Neural progenitor cell (in vitro differentiated cells): ENCODE measurements around the gene PAFAH1B1. TPM values are rescaled to one million over a fixed set of nuclear protein-coding genes. Genes with fewer than 3 reads are reported as not detected.

ENCODE experiments used
- DNase-seq: peaks from one replicate; pipeline ENCODE4 v3.0.0-alpha.2; 2016; ENCODE audit warnings: low spot score
- H2AFZ ChIP-seq: fragments of 200-600 bp; sonication (generic); replicated peaks from 2 replicates; pipeline ENCODE4 v1.6.1; 2016; ENCODE audit warnings: antibody characterized with exemption
- H3F3A ChIP-seq: fragments of 200-600 bp; sonication (generic); 2 replicates; pipeline ENCODE4 v1.6.1; 2016; ENCODE audit warnings: antibody characterized with exemption, low read depth
- H3K27ac ChIP-seq: fragments of 200-600 bp; sonication (generic); 2 replicates; pipeline ENCODE4 v1.5.1; 2016; ENCODE audit warnings: mild to moderate bottlenecking
- H3K27me3 ChIP-seq: fragments of 200-600 bp; sonication (generic); 2 replicates; pipeline ENCODE4 v1.6.1; 2016; ENCODE audit warnings: mild to moderate bottlenecking, moderate library complexity
- H3K36me3 ChIP-seq: fragments of 200-600 bp; sonication (generic); 2 replicates; pipeline ENCODE4 v1.5.1; 2016
- H3K4me1 ChIP-seq: fragments of 200-600 bp; sonication (generic); 2 replicates; pipeline ENCODE4 v1.6.1; 2016; ENCODE audit warnings: mixed run types
- H3K4me2 ChIP-seq: fragments of 200-600 bp; sonication (generic); 2 replicates; pipeline ENCODE4 v1.6.1; 2016
- H3K4me3 ChIP-seq: fragments of 200-600 bp; sonication (generic); 2 replicates; pipeline ENCODE4 v1.5.1; 2016
- H3K79me2 ChIP-seq: fragments of 200-600 bp; sonication (generic); 2 replicates; pipeline ENCODE4 v1.6.1; 2016; ENCODE audit warnings: low read depth
- H3K9ac ChIP-seq: fragments of 200-600 bp; sonication (generic); 2 replicates; pipeline ENCODE4 v1.6.1; 2016
- H3K9me3 ChIP-seq: fragments of 200-600 bp; sonication (generic); 2 replicates; pipeline ENCODE4 v1.5.1; 2016; ENCODE audit warnings: low read depth
- H4K20me1 ChIP-seq: fragments of 200-600 bp; sonication (generic); 2 replicates; pipeline ENCODE4 v1.6.1; 2016; ENCODE audit warnings: low read depth
- H3K27ac Mint-ChIP-seq: 3 replicates; pipeline ENCODE4 v1.8.0; 2021; ENCODE audit warnings: mixed read lengths
- H3K27me3 Mint-ChIP-seq: 2 replicates; pipeline ENCODE4 v1.8.0; 2022; ENCODE audit warnings: low read depth, mild to moderate bottlenecking, inconsistent platforms, moderate library complexity, mixed read lengths; ENCODE audit not compliant: insufficient read depth
- H3K36me3 Mint-ChIP-seq: 3 replicates; pipeline ENCODE4 v1.8.0; 2021; ENCODE audit warnings: mixed read lengths
- H3K4me1 Mint-ChIP-seq: 3 replicates; pipeline ENCODE4 v1.8.0; 2021; ENCODE audit warnings: mixed read lengths
- H3K4me3 Mint-ChIP-seq: 3 replicates; pipeline ENCODE4 v1.8.0; 2021; ENCODE audit warnings: mild to moderate bottlenecking, moderate library complexity, mixed read lengths
- H3K9me3 Mint-ChIP-seq: 3 replicates; pipeline ENCODE4 v1.8.0; 2020; ENCODE audit warnings: mixed read lengths
- EZH2 ChIP-seq: fragments of 200-600 bp; sonication (generic); IDR thresholded peaks from 2 replicates; pipeline ENCODE4 v1.6.1; 2017; ENCODE audit warnings: antibody characterized with exemption, mild to moderate bottlenecking, moderate library complexity
- EZH2phosphoT487 ChIP-seq: fragments of 200-600 bp; sonication (generic); IDR thresholded peaks from 2 replicates; pipeline ENCODE4 v1.6.1; 2017; ENCODE audit warnings: antibody characterized with exemption
- total RNA-seq: library from RNA; depleted of rRNA; stranded (reverse); fragments of >200 nt; gene quantifications from 2 replicates; pipeline ENCODE4 v1.2.3, GENCODE V29; 2015; ENCODE audit warnings: low replicate concordance
- TF ChIP-seq, protein P1 (sequence below): fragments of 200-600 bp; sonication (generic); IDR thresholded peaks from 2 replicates; pipeline ENCODE4 v1.5.1; 2017; ENCODE audit warnings: antibody characterized with exemption, mild to moderate bottlenecking

PAFAH1B1 gene
- total RNA-seq, 1 donor from 2014 or later = 209 TPM

DNA sequence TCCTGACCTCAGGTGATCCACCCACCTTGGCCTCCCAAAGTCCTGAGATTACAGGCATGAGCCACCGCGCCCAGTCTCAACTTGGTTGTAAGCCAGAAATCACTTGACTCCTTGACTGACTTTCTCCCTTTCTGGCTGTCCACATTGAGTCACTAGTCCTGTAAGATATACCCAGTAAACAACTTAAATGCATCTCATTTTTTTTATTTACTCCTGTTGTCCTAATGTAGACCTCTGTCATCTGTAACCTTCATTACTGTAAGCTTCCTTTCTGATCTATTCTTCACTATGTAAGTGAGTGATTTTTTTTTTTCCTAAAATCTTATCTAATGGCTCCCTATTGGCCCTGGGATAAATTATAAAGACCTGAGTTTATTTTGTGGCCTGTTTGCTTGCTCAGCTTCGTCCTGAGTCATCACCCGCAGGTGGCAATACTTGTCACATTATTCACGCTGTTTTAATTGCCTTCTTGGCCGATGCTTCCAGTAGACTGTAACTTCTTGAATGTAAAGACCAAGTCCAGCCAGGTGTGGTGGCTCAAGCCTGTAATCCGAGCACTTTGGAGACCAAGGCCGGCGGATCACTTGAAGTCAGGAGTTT, 41.0 kb downstream of the PAFAH1B1 start:
- Histone ChIP-seq H3K36me3 (peaks cover 8% of the 10 kb centered on the region), H3F3A (peaks cover 19% of the 10 kb centered on the region), H3K4me1 (peaks cover 18% of the 10 kb centered on the region), H3K79me2 (peaks cover 100% of the 10 kb centered on the region), H4K20me1 (peaks cover 100% of the 10 kb centered on the region), H3K27ac (no peak overlapping the region), H3K9me3 (no peaks in the 10 kb centered on the region), H3K9ac (no peak overlapping the region), H2AFZ (no peak overlapping the region), H3K4me3 (no peak overlapping the region), H3K4me2 (no peak overlapping the region), H3K27me3 (no peaks in the 10 kb centered on the region)
- Mint-ChIP-seq H3K36me3 (peaks cover 29% of the 10 kb centered on the region), H3K4me1 (peaks cover 18% of the 10 kb centered on the region), H3K9me3 (peaks cover 7% of the 10 kb centered on the region), H3K27ac (no peak overlapping the region), H3K27me3 (peaks cover 5% of the 10 kb centered on the region), H3K4me3 (no peak overlapping the region)
- no peak for DNase-seq
- TF ChIP-seq EZH2 = no peak
- TF ChIP-seq, protein P1, sequence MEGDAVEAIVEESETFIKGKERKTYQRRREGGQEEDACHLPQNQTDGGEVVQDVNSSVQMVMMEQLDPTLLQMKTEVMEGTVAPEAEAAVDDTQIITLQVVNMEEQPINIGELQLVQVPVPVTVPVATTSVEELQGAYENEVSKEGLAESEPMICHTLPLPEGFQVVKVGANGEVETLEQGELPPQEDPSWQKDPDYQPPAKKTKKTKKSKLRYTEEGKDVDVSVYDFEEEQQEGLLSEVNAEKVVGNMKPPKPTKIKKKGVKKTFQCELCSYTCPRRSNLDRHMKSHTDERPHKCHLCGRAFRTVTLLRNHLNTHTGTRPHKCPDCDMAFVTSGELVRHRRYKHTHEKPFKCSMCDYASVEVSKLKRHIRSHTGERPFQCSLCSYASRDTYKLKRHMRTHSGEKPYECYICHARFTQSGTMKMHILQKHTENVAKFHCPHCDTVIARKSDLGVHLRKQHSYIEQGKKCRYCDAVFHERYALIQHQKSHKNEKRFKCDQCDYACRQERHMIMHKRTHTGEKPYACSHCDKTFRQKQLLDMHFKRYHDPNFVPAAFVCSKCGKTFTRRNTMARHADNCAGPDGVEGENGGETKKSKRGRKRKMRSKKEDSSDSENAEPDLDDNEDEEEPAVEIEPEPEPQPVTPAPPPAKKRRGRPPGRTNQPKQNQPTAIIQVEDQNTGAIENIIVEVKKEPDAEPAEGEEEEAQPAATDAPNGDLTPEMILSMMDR = no peak
- TF ChIP-seq EZH2phosphoT487 = no peak

DNA sequence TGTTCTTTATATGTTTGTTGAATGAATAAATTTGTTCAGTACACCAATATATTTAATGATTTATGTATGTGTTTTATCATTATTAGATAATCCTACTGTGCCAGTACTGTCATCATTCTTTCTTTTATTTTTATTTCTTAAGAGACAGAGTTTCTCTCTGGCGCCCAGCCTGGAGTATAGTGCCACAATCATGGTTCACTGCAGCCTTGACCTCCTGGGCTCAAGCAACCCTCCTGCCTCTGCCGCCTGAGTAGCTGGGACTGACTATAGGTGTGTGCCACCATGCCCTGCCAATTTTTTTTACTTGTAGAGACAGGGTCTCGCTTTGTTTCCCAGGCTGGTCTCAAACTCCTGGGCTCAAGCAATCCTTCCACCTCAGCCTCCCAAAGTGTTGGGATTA, 41.8 kb downstream of the PAFAH1B1 start:
- DNase-seq = no peak
- Histone ChIP-seq H3K4me2 (no peak overlapping the region), H3K27me3 (no peaks in the 10 kb centered on the region), H3K36me3 (peaks cover 14% of the 10 kb centered on the region), H2AFZ (no peak overlapping the region), H3K9ac (no peak overlapping the region), H3K27ac (no peak overlapping the region), H3F3A (peaks cover 11% of the 10 kb centered on the region), H3K4me3 (no peak overlapping the region), H3K79me2 (peaks cover 100% of the 10 kb centered on the region), H3K9me3 (no peaks in the 10 kb centered on the region), H4K20me1 (peaks cover 97% of the 10 kb centered on the region), H3K4me1 (peaks cover 10% of the 10 kb centered on the region)
- H3K36me3 Mint-ChIP-seq = peaks cover 31% of the 10 kb centered on the region
- H3K27me3 Mint-ChIP-seq = peaks cover 5% of the 10 kb centered on the region
- no peak for TF ChIP-seq EZH2
- peaks cover 18% of the 10 kb centered on the region for H3K4me1 Mint-ChIP-seq
- peaks cover 3% of the 10 kb centered on the region for H3K9me3 Mint-ChIP-seq
- no peak overlapping the region for H3K4me3 Mint-ChIP-seq
- H3K27ac Mint-ChIP-seq = no peak overlapping the region

DNA sequence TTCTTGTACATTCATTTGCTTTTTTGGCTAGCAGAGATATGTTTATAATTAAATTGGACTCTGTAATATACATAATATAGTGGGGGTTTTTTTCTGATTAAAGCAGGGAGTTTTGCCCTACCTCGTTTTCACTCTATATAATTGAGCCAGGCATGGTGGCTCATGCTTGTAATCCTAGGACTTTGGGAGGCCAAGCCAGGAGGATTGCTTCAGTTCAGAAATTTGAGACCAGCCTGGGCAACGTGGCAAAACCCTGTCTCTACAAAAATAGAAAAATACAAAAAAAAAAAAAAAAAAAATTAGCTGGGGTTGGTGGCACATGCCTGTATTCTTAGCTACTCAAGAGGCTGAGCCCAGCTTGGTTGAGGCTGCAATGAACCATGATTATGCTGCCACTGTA, 42.2 kb downstream of the PAFAH1B1 start:
- H3K4me1 Mint-ChIP-seq = peaks cover 18% of the 10 kb centered on the region
- Histone ChIP-seq H3K4me3 (no peak overlapping the region), H2AFZ (no peak overlapping the region), H3K79me2 (peaks cover 100% of the 10 kb centered on the region), H3K27ac (no peak overlapping the region), H3K9ac (no peak overlapping the region), H3F3A (peaks cover 8% of the 10 kb centered on the region), H3K4me1 (peaks cover 6% of the 10 kb centered on the region), H3K4me2 (no peak overlapping the region), H3K36me3 (peaks cover 16% of the 10 kb centered on the region), H4K20me1 (peaks cover 96% of the 10 kb centered on the region), H3K9me3 (no peaks in the 10 kb centered on the region), H3K27me3 (no peaks in the 10 kb centered on the region)
- H3K9me3 Mint-ChIP-seq = no peaks in the 10 kb centered on the region
- no peak overlapping the region for H3K4me3 Mint-ChIP-seq
- peaks cover 5% of the 10 kb centered on the region for H3K27me3 Mint-ChIP-seq
- no peak overlapping the region for H3K27ac Mint-ChIP-seq
- TF ChIP-seq EZH2phosphoT487 (no peak), EZH2 (no peak)
- H3K36me3 Mint-ChIP-seq = peaks cover 30% of the 10 kb centered on the region
- DNase-seq = no peak

DNA sequence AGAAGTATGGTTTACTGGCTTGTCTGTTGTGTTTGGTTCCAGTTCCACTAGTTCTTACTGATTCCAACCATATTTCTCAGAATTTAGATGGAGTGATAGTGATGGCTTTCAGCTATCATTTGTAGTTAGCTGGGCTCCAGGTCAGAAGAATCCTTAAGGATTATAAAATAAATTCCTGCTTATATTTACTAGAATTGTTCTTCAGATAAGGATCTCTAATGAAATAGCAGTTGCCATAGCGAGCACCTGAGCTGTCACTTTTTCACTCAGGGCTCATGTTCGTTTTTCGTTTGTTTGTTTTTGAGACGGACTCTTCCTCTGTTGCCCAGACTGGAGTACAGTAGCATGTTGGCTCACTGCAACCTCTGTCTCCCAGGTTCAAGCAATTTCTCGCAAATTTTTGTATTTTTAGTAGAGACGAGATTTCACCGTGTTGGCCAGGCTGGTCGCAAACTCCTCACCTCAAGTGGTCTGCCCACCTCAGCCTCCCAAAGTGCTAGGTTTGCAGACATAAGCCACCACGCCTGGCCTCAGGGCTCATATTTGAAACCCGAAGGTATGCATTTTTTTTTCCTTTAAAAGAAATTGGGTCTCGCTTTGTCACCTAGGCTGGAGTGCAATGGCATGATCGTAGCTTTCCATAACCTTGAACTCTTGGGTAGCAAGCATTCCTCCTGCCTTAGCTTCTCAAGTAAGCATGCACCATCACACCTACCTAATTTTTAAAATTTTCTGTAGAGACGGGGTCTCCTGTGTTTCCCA, 42.9 kb downstream of the PAFAH1B1 start:
- Histone ChIP-seq H3K4me1 (no peaks in the 10 kb centered on the region), H3K79me2 (peaks cover 100% of the 10 kb centered on the region), H3K9ac (no peak overlapping the region), H3K4me2 (no peak overlapping the region), H2AFZ (no peak overlapping the region), H3F3A (peaks cover 5% of the 10 kb centered on the region), H4K20me1 (peaks cover 96% of the 10 kb centered on the region), H3K27ac (no peak overlapping the region), H3K36me3 (peaks cover 18% of the 10 kb centered on the region), H3K4me3 (no peak overlapping the region), H3K9me3 (no peaks in the 10 kb centered on the region), H3K27me3 (no peaks in the 10 kb centered on the region)
- Mint-ChIP-seq H3K9me3 (no peaks in the 10 kb centered on the region), H3K27me3 (peaks cover 6% of the 10 kb centered on the region), H3K4me1 (peaks cover 16% of the 10 kb centered on the region), H3K36me3 (peaks cover 35% of the 10 kb centered on the region), H3K27ac (no peak overlapping the region), H3K4me3 (no peak overlapping the region)
- no peak for DNase-seq
- TF ChIP-seq EZH2 = no peak
- no peak for TF ChIP-seq EZH2phosphoT487
- TF ChIP-seq, protein P1 = no peak
